A549 (cell line): ENCODE measurements around the gene BSPRY. TPM values are rescaled to one million over a fixed set of nuclear protein-coding genes. Genes with fewer than 3 reads are reported as not detected.

Experiments
- ATAC-seq, 2 experiments: fragments of 200-7000 bp in 1 of 2; fragments of >200 bp in 1 of 2; cut with Nextera tagmentation in 1 of 2; cut with Tn5 transposase in 1 of 2; 3 replicates each; pipeline versions ENCODE4 v1.8.0 to v1.9.1; 2018 to 2020; ENCODE audit warnings: mild to moderate bottlenecking in 1 of 2, moderate library complexity in 1 of 2
- CTCF ChIA-PET: fragments of 300-600 bp; sonication (Branson Sonifier 250); formaldehyde crosslinking; extraction: SDS; loops from one replicate; lab custom pipeline; 2021; ENCODE audit warnings: antibody characterized with exemption, inconsistent platforms; lab: Yijun Ruan, JAX
- POLR2A ChIA-PET: fragments of 350-600 bp; formaldehyde crosslinking; extraction: SDS; loops from one replicate; lab custom pipeline; 2021; ENCODE audit warnings: antibody characterized with exemption, inconsistent platforms; lab: Yijun Ruan, JAX
- DNase-seq, 2 experiments: peaks; one replicate each; pipeline versions ENCODE4 v3.0.0 to v3.0.0-alpha.2; 2011 to 2016; ENCODE audit warnings: low read depth in 1 of 2, low spot score in 1 of 2
- FAIRE-seq: peaks from 2 replicates; lab custom pipeline; 2011; peaks lifted over from hg19 to GRCh38; lab: Jason Lieb, UNC
- H3K27ac ChIP-seq, 2 experiments: fragments of >200 bp; sonication (Bioruptor Twin); formaldehyde crosslinking; 3 replicates each; pipeline ENCODE4 v1.5.1; 2016 to 2017
- H3K4me1 ChIP-seq: fragments of >200 bp; sonication (Bioruptor Twin); formaldehyde crosslinking; 3 replicates; pipeline ENCODE4 v1.6.1; 2016
- H3K4me2 ChIP-seq: fragments of >200 bp; sonication (Bioruptor Twin); formaldehyde crosslinking; 3 replicates; pipeline ENCODE4 v1.6.1; 2016
- H3K4me3 ChIP-seq: fragments of >200 bp; sonication (Bioruptor Twin); formaldehyde crosslinking; 3 replicates; pipeline ENCODE4 v1.5.1; 2016
- H3K9me3 ChIP-seq: fragments of >200 bp; sonication (Bioruptor Twin); formaldehyde crosslinking; 3 replicates; pipeline ENCODE4 v1.6.1; 2016
- BCL3 ChIP-seq: fragments of >200 bp; sonication (Bioruptor Twin); formaldehyde crosslinking; IDR thresholded peaks from 3 replicates; pipeline ENCODE4 v1.6.1; 2016
- CEBPB ChIP-seq, 2 experiments: fragments of >200 bp in 1 of 2; sonication (Bioruptor Twin) in 1 of 2; formaldehyde crosslinking in 1 of 2; IDR thresholded peaks; 2 replicates each; pipeline ENCODE4 v1.6.1; 2012 to 2016
- CHD2 ChIP-seq: fragments of 150-350 bp; IDR thresholded peaks from 2 replicates; pipeline ENCODE4 v1.6.1; 2014; ENCODE audit warnings: low read length; ENCODE audit not compliant: partially characterized antibody
- FOXS1 ChIP-seq: fragments of 250-450 bp; sonication (Bioruptor Pico); IDR thresholded peaks from 2 replicates; pipeline ENCODE4 v1.5.0; 2020; ENCODE audit warnings: mild to moderate bottlenecking, moderate library complexity
- GATA3 ChIP-seq: IDR thresholded peaks from 2 replicates; pipeline ENCODE4 v1.6.1; 2012; ENCODE audit warnings: borderline replicate concordance
- HOXB13 ChIP-seq: fragments of 250-450 bp; sonication (Bioruptor Pico); IDR thresholded peaks from 2 replicates; pipeline ENCODE4 v1.5.0; 2020; ENCODE audit warnings: low read depth, mild to moderate bottlenecking, moderate library complexity
- JUN ChIP-seq, 2 experiments: fragments of >200 bp; sonication (Bioruptor Twin); formaldehyde crosslinking; IDR thresholded peaks; 2 replicates in 1 of 2; 3 replicates in 1 of 2; pipeline ENCODE4 v1.6.1; 2016 to 2017
- KDM5A ChIP-seq: fragments of 200-600 bp; sonication (generic); IDR thresholded peaks from 2 replicates; pipeline ENCODE4 v1.6.1; 2016; ENCODE audit warnings: antibody characterized with exemption, mild to moderate bottlenecking
- MAZ ChIP-seq: fragments of 150-350 bp; IDR thresholded peaks from 2 replicates; pipeline ENCODE4 v1.6.1; 2014; ENCODE audit warnings: antibody characterized with exemption, low read depth, low read length, borderline replicate concordance
- NPAS2 ChIP-seq: fragments of 250-450 bp; sonication (Bioruptor Pico); IDR thresholded peaks from 2 replicates; pipeline ENCODE4 v1.8.0; 2022; ENCODE audit warnings: mild to moderate bottlenecking, moderate library complexity, borderline replicate concordance
- PHF8 ChIP-seq: fragments of 200-600 bp; sonication (generic); IDR thresholded peaks from 2 replicates; pipeline ENCODE4 v1.6.1; 2016; ENCODE audit warnings: low read depth, mild to moderate bottlenecking, antibody characterized with exemption, moderate library complexity, borderline replicate concordance
- POLR2A ChIP-seq: IDR thresholded peaks from 2 replicates; pipeline ENCODE4 v1.6.1; 2012; ENCODE audit warnings: mild to moderate bottlenecking, low read length
- POLR2AphosphoS2 ChIP-seq: conservative IDR thresholded peaks from 2 replicates; pipeline ENCODE4 v1.6.1; 2012; ENCODE audit warnings: low read length, improper control_type of control experiment, inconsistent platforms
- RAD21 ChIP-seq, 2 experiments: fragments of >200 bp in 1 of 2; sonication (Bioruptor Twin) in 1 of 2; formaldehyde crosslinking in 1 of 2; IDR thresholded peaks in 1 of 2; conservative IDR thresholded peaks in 1 of 2; 2 replicates in 1 of 2; 3 replicates in 1 of 2; pipeline ENCODE4 v1.6.1; 2012 to 2018; ENCODE audit warnings: inconsistent platforms in 1 of 2
- RFX5 ChIP-seq: fragments of 450-650 bp; IDR thresholded peaks from 2 replicates; pipeline ENCODE4 v1.7.1; 2014; ENCODE audit warnings: antibody characterized with exemption, mild to moderate bottlenecking, moderate library complexity
- SMC3 ChIP-seq: fragments of >200 bp; sonication (Bioruptor Twin); formaldehyde crosslinking; IDR thresholded peaks from 3 replicates; pipeline ENCODE4 v1.6.1; 2018; ENCODE audit warnings: inconsistent platforms
- TFCP2L1 ChIP-seq: fragments of 250-450 bp; sonication (Bioruptor Pico); IDR thresholded peaks from 2 replicates; pipeline ENCODE4 v1.5.0; 2021; ENCODE audit warnings: mild to moderate bottlenecking
- TP53 ChIP-seq: fragments of 250-450 bp; sonication (Bioruptor Pico); IDR thresholded peaks from 2 replicates; pipeline ENCODE4 v1.5.0; 2021; ENCODE audit warnings: mild to moderate bottlenecking, moderate library complexity
- ZFP36 ChIP-seq: fragments of 450-650 bp; IDR thresholded peaks from 2 replicates; pipeline ENCODE4 v1.6.1; 2014; ENCODE audit warnings: borderline replicate concordance; ENCODE audit not compliant: partially characterized antibody
- WGBS: methylation state at CpG from one replicate; pipeline ENCODE4 v1.1.6; 2017; ENCODE audit errors: missing lambda C conversion rate; 5-methylcytosine and 5-hydroxymethylcytosine counted together
- polyA plus RNA-seq, 4 experiments: library from polyadenylated mRNA; depleted of rRNA in 3 of 4; stranded (reverse); fragments of >200 nt; fragmentation: RNase III in 1 of 4; extraction: RNeasy Plus Mini Kit Qiagen cat#74134 plus additional on column Dnase treatment in 1 of 4; gene quantifications; 2 replicates in 3 of 4; 3 replicates in 1 of 4; pipeline ENCODE4 v1.2.3, GENCODE V29; 2011 to 2017
- TF ChIP-seq, protein P1 (sequence below): IDR thresholded peaks from 2 replicates; pipeline ENCODE4 v1.6.1; 2012
- TF ChIP-seq, protein P2 (sequence below): fragments of >200 bp; sonication (Bioruptor Twin); formaldehyde crosslinking; IDR thresholded peaks from 2 replicates; pipeline ENCODE4 v1.6.1; 2016
- TF ChIP-seq, protein P3 (sequence below): fragments of >200 bp; sonication (Bioruptor Twin); formaldehyde crosslinking; IDR thresholded peaks from 3 replicates; pipeline ENCODE4 v1.5.1; 2016
- TF ChIP-seq, protein P4 (sequence below): fragments of 200-600 bp; sonication (generic); IDR thresholded peaks from 2 replicates; pipeline ENCODE4 v1.6.1; 2016; ENCODE audit warnings: antibody characterized with exemption, mild to moderate bottlenecking, moderate library complexity

Gene BSPRY
- polyA plus RNA-seq, 2 of the 4 experiments (the other 2 are of a cell fraction) = 0.05 to 0.06 TPM

GRCh38 chr9:113401027-113401792 lies 51.9 kb downstream of the BSPRY start, which contains the start of gene ALAD:
Gene ALAD (minus strand): TSS chr9:113401284. CDS start chr9:113393559, 7,725 bp downstream.
- H3K9me3 ChIP-seq = no peaks in the 10 kb centered on the region
- ATAC-seq (peak; percentile 97 to 98), DNase-seq (peak; percentile 93 to 98), FAIRE-seq (no peak)
- peak within 1 kb of the TSS; percentile 73 for H3K4me3 ChIP-seq
- 5% methylated on average over 23 of the region's 50 CpGs for WGBS
- POLR2A ChIA-PET = interaction anchor here (1.0 to 2.0 kb wide), 4 partner anchors 9 to 126 kb away, joined by 7 to 22 read pairs (median 12); partner anchors contain the start of genes C9orf43, CDC26, HDHD3 and POLE3
- H3K27ac ChIP-seq = peak within 1 kb of the TSS; percentile 66 to 85
- H3K4me2 ChIP-seq = peak within 1 kb of the TSS; percentile 84
- CTCF ChIA-PET = interaction anchor here (0.6 to 7.3 kb wide), 41 partner anchors 9 to 266 kb away, joined by 3 to 56 read pairs (median 5); partner anchors contain the start of genes C9orf43, CDC26, HDHD3 and POLE3
- H3K4me1 ChIP-seq = peaks cover 10% of the 10 kb centered on the region; the same call in 1 of the 3 replicates
- TF ChIP-seq CEBPB (IDR thresholded peaks at IDR 0.05) = no peak
- TF ChIP-seq CHD2 = no peak
- TF ChIP-seq, protein P1, sequence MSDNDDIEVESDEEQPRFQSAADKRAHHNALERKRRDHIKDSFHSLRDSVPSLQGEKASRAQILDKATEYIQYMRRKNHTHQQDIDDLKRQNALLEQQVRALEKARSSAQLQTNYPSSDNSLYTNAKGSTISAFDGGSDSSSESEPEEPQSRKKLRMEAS = peak; percentile 58
- TF ChIP-seq TP53 (CRISPR knock-in tag) = no peak
- peak; percentile 78 for TF ChIP-seq SMC3
- TF ChIP-seq JUN (IDR thresholded peaks at IDR 0.05) = peak in 1 of 2 experiments; percentile 50; a peak in 2 of 5 replicates
- TF ChIP-seq MAZ = no peak
- TF ChIP-seq, protein P2, sequence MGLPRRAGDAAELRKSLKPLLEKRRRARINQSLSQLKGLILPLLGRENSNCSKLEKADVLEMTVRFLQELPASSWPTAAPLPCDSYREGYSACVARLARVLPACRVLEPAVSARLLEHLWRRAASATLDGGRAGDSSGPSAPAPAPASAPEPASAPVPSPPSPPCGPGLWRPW = no peak
- no peak for TF ChIP-seq HOXB13
- TF ChIP-seq FOXS1 = no peak
- TF ChIP-seq, protein P3, sequence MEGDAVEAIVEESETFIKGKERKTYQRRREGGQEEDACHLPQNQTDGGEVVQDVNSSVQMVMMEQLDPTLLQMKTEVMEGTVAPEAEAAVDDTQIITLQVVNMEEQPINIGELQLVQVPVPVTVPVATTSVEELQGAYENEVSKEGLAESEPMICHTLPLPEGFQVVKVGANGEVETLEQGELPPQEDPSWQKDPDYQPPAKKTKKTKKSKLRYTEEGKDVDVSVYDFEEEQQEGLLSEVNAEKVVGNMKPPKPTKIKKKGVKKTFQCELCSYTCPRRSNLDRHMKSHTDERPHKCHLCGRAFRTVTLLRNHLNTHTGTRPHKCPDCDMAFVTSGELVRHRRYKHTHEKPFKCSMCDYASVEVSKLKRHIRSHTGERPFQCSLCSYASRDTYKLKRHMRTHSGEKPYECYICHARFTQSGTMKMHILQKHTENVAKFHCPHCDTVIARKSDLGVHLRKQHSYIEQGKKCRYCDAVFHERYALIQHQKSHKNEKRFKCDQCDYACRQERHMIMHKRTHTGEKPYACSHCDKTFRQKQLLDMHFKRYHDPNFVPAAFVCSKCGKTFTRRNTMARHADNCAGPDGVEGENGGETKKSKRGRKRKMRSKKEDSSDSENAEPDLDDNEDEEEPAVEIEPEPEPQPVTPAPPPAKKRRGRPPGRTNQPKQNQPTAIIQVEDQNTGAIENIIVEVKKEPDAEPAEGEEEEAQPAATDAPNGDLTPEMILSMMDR = peak; percentile 85
- peak; percentile 60 for TF ChIP-seq POLR2A
- no peak for TF ChIP-seq POLR2AphosphoS2
- TF ChIP-seq GATA3 = no peak
- TF ChIP-seq PHF8 = peak; percentile 46; the same call in 1 of the 2 replicates
- peak; percentile 49 to 66 for TF ChIP-seq RAD21 (conservative IDR thresholded peaks at IDR 0.05 in 1 of 2, IDR thresholded peaks at IDR 0.05 in 1 of 2)
- TF ChIP-seq, protein P4, sequence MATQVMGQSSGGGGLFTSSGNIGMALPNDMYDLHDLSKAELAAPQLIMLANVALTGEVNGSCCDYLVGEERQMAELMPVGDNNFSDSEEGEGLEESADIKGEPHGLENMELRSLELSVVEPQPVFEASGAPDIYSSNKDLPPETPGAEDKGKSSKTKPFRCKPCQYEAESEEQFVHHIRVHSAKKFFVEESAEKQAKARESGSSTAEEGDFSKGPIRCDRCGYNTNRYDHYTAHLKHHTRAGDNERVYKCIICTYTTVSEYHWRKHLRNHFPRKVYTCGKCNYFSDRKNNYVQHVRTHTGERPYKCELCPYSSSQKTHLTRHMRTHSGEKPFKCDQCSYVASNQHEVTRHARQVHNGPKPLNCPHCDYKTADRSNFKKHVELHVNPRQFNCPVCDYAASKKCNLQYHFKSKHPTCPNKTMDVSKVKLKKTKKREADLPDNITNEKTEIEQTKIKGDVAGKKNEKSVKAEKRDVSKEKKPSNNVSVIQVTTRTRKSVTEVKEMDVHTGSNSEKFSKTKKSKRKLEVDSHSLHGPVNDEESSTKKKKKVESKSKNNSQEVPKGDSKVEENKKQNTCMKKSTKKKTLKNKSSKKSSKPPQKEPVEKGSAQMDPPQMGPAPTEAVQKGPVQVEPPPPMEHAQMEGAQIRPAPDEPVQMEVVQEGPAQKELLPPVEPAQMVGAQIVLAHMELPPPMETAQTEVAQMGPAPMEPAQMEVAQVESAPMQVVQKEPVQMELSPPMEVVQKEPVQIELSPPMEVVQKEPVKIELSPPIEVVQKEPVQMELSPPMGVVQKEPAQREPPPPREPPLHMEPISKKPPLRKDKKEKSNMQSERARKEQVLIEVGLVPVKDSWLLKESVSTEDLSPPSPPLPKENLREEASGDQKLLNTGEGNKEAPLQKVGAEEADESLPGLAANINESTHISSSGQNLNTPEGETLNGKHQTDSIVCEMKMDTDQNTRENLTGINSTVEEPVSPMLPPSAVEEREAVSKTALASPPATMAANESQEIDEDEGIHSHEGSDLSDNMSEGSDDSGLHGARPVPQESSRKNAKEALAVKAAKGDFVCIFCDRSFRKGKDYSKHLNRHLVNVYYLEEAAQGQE = no peak
- no peak for TF ChIP-seq NPAS2 (CRISPR knock-in tag)
- no peak for TF ChIP-seq ZFP36
- no peak; the same call in 1 of the 2 replicates for TF ChIP-seq RFX5
- no peak for TF ChIP-seq KDM5A
- TF ChIP-seq BCL3 = 0 out of 3 replicates have a peak, but pooled peaks have one; percentile 39
- TF ChIP-seq TFCP2L1 (CRISPR knock-in tag) = no peak
